OCI-LY3 (cell line): ENCODE data around the gene ACMSD.
"Not testable (repeated sequence)": the region's sequence is repeated elsewhere in the genome, so short reads cannot be mapped to it uniquely, and the experiment has no call there.

ENCODE experiments used
- H2AFZ ChIP-seq: fragments of 200-600, 300-600 bp; shearing (Covaris generic); 2 replicates; pipeline ENCODE4 v1.6.0; 2014; ENCODE audit warnings: antibody characterized with exemption, low read depth, low read length
- H3K27ac ChIP-seq: fragments of 200-600, 300-600 bp; sonication (generic); 2 replicates; pipeline ENCODE4 v1.5.1; 2014; ENCODE audit warnings: mild to moderate bottlenecking, low read length, moderate library complexity, mixed read lengths
- H3K27me3 ChIP-seq: fragments of 200-600, 300-600 bp; sonication (generic); 2 replicates; pipeline ENCODE4 v1.6.1; 2014; ENCODE audit warnings: low read depth, low read length, mixed read lengths
- H3K36me3 ChIP-seq: fragments of 200-600, 300-600 bp; sonication (generic); replicated peaks from 2 replicates; pipeline ENCODE3; 2014; ENCODE audit warnings: low read depth, low read length, mixed read lengths
- H3K4me1 ChIP-seq: fragments of 300-600, 200-600 bp; sonication (generic); 2 replicates; pipeline ENCODE4 v1.6.1; 2014; ENCODE audit warnings: low read length, mixed read lengths
- H3K4me2 ChIP-seq: fragments of 200-600, 300-600 bp; sonication (generic); 2 replicates; pipeline ENCODE4 v1.6.1; 2014; ENCODE audit warnings: low read length, mixed read lengths
- H3K4me3 ChIP-seq: fragments of 300-600, 200-600 bp; sonication (generic); 2 replicates; pipeline ENCODE4 v1.5.1; 2014; ENCODE audit warnings: antibody characterized with exemption, mild to moderate bottlenecking, low read length, moderate library complexity
- H3K79me2 ChIP-seq: fragments of 300-600, 200-600 bp; shearing (Covaris generic); 2 replicates; pipeline ENCODE4 v1.6.1; 2014; ENCODE audit warnings: mild to moderate bottlenecking, low read length, mixed read lengths
- H3K9ac ChIP-seq: fragments of 300-600, 200-600 bp; shearing (Covaris generic); 2 replicates; pipeline ENCODE4 v1.6.0; 2014; ENCODE audit warnings: mild to moderate bottlenecking, low read length, moderate library complexity
- H3K9me3 ChIP-seq: fragments of 200-600, 300-600 bp; shearing (Covaris generic); 2 replicates; pipeline ENCODE4 v1.6.1; 2014; ENCODE audit warnings: low read length, mixed read lengths; ENCODE audit not compliant: insufficient read depth
- H4K20me1 ChIP-seq: fragments of 200-600, 300-600 bp; sonication (generic); 2 replicates; pipeline ENCODE4 v1.6.1; 2016; ENCODE audit warnings: low read length, mixed read lengths; ENCODE audit not compliant: insufficient read depth
- EZH2phosphoT487 ChIP-seq: fragments of 200-600 bp; shearing (Covaris generic); IDR thresholded peaks from 2 replicates; pipeline ENCODE4 v1.6.1; 2018; ENCODE audit warnings: antibody characterized with exemption, mixed run types, low read depth
- TF ChIP-seq, protein P1 (sequence below): fragments of 200-600, 300-600 bp; sonication (generic); IDR thresholded peaks from 2 replicates; pipeline ENCODE4 v1.5.1; 2014; ENCODE audit warnings: antibody characterized with exemption, low read length, low read depth

The ACMSD gene

DNA sequence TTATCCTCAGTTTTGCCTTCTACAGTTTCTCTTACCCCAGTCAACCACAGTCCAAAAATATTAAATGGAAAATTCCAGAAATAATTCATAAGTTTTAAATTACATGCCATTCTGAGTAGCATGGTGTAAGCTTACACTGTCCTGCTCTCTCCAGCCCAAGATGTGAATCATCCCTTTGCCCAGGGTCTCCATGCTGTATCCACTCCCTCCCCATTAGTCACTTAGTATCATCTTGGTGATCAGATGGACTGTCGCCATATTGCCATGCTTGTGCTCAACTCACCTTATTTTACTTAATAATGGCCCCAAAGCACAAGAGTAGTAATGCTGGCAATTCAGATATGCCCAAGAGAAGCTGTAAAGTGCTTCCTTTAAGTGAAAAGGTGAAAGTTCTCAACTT is 61.7 kb downstream of the ACMSD start:
- Histone ChIP-seq H3K9ac (no peak overlapping the region), H3K4me1 (peaks cover 15% of the 10 kb centered on the region), H3K27ac (no peak overlapping the region), H3K79me2 (no peaks in the 10 kb centered on the region), H3K9me3 (no peaks in the 10 kb centered on the region), H3K4me2 (no peak overlapping the region), H3K27me3 (no peaks in the 10 kb centered on the region), H2AFZ (no peak overlapping the region), H3K36me3 (no peaks in the 10 kb centered on the region), H3K4me3 (no peak overlapping the region), H4K20me1 (no peaks in the 10 kb centered on the region)
- no peak for TF ChIP-seq EZH2phosphoT487
- TF ChIP-seq, protein P1, sequence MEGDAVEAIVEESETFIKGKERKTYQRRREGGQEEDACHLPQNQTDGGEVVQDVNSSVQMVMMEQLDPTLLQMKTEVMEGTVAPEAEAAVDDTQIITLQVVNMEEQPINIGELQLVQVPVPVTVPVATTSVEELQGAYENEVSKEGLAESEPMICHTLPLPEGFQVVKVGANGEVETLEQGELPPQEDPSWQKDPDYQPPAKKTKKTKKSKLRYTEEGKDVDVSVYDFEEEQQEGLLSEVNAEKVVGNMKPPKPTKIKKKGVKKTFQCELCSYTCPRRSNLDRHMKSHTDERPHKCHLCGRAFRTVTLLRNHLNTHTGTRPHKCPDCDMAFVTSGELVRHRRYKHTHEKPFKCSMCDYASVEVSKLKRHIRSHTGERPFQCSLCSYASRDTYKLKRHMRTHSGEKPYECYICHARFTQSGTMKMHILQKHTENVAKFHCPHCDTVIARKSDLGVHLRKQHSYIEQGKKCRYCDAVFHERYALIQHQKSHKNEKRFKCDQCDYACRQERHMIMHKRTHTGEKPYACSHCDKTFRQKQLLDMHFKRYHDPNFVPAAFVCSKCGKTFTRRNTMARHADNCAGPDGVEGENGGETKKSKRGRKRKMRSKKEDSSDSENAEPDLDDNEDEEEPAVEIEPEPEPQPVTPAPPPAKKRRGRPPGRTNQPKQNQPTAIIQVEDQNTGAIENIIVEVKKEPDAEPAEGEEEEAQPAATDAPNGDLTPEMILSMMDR = no peak

GRCh38 chr2:134903701-134904100 is 65.3 kb downstream of the ACMSD start:
- not testable (repeated sequence) for H2AFZ ChIP-seq, H3K4me2 ChIP-seq, H3K27me3 ChIP-seq, H4K20me1 ChIP-seq, H3K4me1 ChIP-seq, H3K4me3 ChIP-seq, H3K9me3 ChIP-seq, H3K27ac ChIP-seq, H3K79me2 ChIP-seq, H3K36me3 ChIP-seq, H3K9ac ChIP-seq

DNA sequence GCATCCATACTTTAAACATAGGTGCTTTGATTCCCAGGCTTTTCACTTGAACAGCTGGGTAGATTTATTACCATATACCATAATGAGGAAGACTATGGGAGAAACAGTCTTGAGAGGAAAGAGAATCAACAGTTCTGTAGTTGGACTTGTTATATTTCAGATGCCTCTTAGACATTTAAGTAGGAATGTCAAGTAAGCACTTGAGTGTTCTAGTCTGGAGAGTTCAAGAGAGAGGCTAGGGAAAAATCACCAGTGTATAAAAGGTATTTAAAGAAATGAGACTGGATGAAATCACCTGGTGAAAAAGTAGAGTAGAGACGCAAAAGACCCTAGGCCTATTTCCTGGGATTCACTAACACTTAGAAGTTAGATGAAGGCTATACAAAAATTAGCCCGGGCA is 66.8 kb downstream of the ACMSD start:
- Histone ChIP-seq H2AFZ (no peak overlapping the region), H4K20me1 (no peaks in the 10 kb centered on the region), H3K27me3 (no peaks in the 10 kb centered on the region), H3K4me3 (no peak overlapping the region), H3K79me2 (no peaks in the 10 kb centered on the region), H3K36me3 (no peaks in the 10 kb centered on the region), H3K4me1 (no peaks in the 10 kb centered on the region), H3K9ac (no peak overlapping the region), H3K9me3 (no peaks in the 10 kb centered on the region), H3K4me2 (no peak overlapping the region), H3K27ac (no peak overlapping the region)
- no peak for TF ChIP-seq EZH2phosphoT487
- TF ChIP-seq, protein P1 = no peak

GRCh38 chr2:134906726-134907125 is 68.3 kb downstream of the ACMSD start:
- Histone ChIP-seq H3K27me3 (no peaks in the 10 kb centered on the region), H3K4me1 (no peaks in the 10 kb centered on the region), H2AFZ (no peak overlapping the region), H3K36me3 (no peaks in the 10 kb centered on the region), H3K9ac (no peak overlapping the region), H3K79me2 (no peaks in the 10 kb centered on the region), H3K4me3 (no peak overlapping the region), H3K9me3 (no peaks in the 10 kb centered on the region), H3K4me2 (no peak overlapping the region), H3K27ac (no peak overlapping the region), H4K20me1 (no peaks in the 10 kb centered on the region)
- TF ChIP-seq, protein P1 = no peak
- no peak for TF ChIP-seq EZH2phosphoT487

- not testable (repeated sequence) for H3K27me3 ChIP-seq, H2AFZ ChIP-seq, H4K20me1 ChIP-seq, H3K4me2 ChIP-seq, H3K27ac ChIP-seq, H3K9ac ChIP-seq, H3K9me3 ChIP-seq, H3K4me1 ChIP-seq, H3K4me3 ChIP-seq, H3K79me2 ChIP-seq, H3K36me3 ChIP-seq
Observed at GRCh38 chr2:134907441-134908116, 69.2 kb downstream of the ACMSD start.
